Endothelial cell of umbilical vein (primary cell): ENCODE results near the gene CD276. TPM values are rescaled to one million over a fixed set of nuclear protein-coding genes. Genes with fewer than 3 reads are reported as not detected.

Experiments used
- BruUV-seq: library from RNA; stranded (reverse); fragments of 400-500 nt; replicated peaks from 2 replicates; lab custom pipeline; 2021; lab: Mats Ljungman, UMichigan
- CTCF ChIA-PET: fragments of 300-600, 350-600 bp; sonication (Branson Sonifier 250); formaldehyde crosslinking; loops from one replicate; lab custom pipeline; 2021; ENCODE audit warnings: antibody characterized with exemption, inconsistent platforms; lab: Charles Lee
- POLR2A ChIA-PET: fragments of 300-600, 350-600 bp; sonication (Branson Sonifier 250); formaldehyde crosslinking; loops from one replicate; lab custom pipeline; 2021; ENCODE audit warnings: antibody characterized with exemption, inconsistent platforms; lab: Charles Lee
- DNase-seq: peaks from one replicate; pipeline ENCODE4 v3.0.0-alpha.2; 2011; ENCODE audit warnings: low read depth, low spot score
- FAIRE-seq: peaks from 2 replicates; lab custom pipeline; 2011; peaks lifted over from hg19 to GRCh38; lab: Jason Lieb, UNC
- H2AFZ ChIP-seq: 2 replicates; pipeline ENCODE4 v1.6.0; 2012; ENCODE audit warnings: low read depth, low read length, control low read depth, inconsistent platforms
- H3K27ac ChIP-seq: 2 replicates; pipeline ENCODE4 v1.5.1; 2011; ENCODE audit warnings: low read depth, mild to moderate bottlenecking, control low read depth, low read length, moderate library complexity; ENCODE audit not compliant: insufficient read depth
- H3K27me3 ChIP-seq, 2 experiments: 2 replicates each; pipeline versions ENCODE4 v1.6.0 to v1.6.1; 2011; ENCODE audit warnings: low read length in 2 of 2, mixed read lengths in 1 of 2; ENCODE audit not compliant: control insufficient read depth in 2 of 2, insufficient read depth in 2 of 2
- H3K36me3 ChIP-seq, 2 experiments: 2 replicates in 1 of 2; 3 replicates in 1 of 2; pipeline ENCODE4 v1.5.1; 2011; ENCODE audit warnings: low read length in 2 of 2, mild to moderate bottlenecking in 1 of 2, moderate library complexity in 1 of 2; ENCODE audit not compliant: control insufficient read depth in 2 of 2, insufficient read depth in 2 of 2; ENCODE audit errors: extremely low read depth in 1 of 2
- H3K4me1 ChIP-seq: 3 replicates; pipeline ENCODE4 v1.5.1; 2011; ENCODE audit warnings: mild to moderate bottlenecking, low read length; ENCODE audit not compliant: control insufficient read depth, insufficient read depth; ENCODE audit errors: extremely low read depth
- H3K4me2 ChIP-seq: 2 replicates; pipeline ENCODE4 v1.6.1; 2011; ENCODE audit warnings: low read length, control low read depth, mixed read lengths; ENCODE audit not compliant: insufficient read depth
- H3K4me3 ChIP-seq, 3 experiments: fragments of 200-600 bp in 1 of 3; sonication (generic), shearing (Covaris generic) in 1 of 3; replicated peaks in 1 of 3; 2 replicates each; pipeline ENCODE4 v1.5.1; 2011 to 2016; ENCODE audit warnings: control low read depth in 3 of 3, low read length in 3 of 3, mild to moderate bottlenecking in 2 of 3, inconsistent platforms in 1 of 3, low read depth in 1 of 3, moderate library complexity in 1 of 3; ENCODE audit not compliant: insufficient read depth in 1 of 3
- H3K79me2 ChIP-seq: 2 replicates; pipeline ENCODE4 v1.6.0; 2012; ENCODE audit warnings: low read length, inconsistent platforms; ENCODE audit not compliant: control insufficient read depth, insufficient read depth
- H3K9ac ChIP-seq: replicated peaks from 2 replicates; pipeline ENCODE3; 2011; ENCODE audit warnings: low read length, control low read depth; ENCODE audit not compliant: insufficient read depth; ENCODE audit errors: extremely low read depth
- H3K9me1 ChIP-seq: replicated peaks from 3 replicates; pipeline ENCODE4 v1.6.0; 2011; ENCODE audit warnings: mild to moderate bottlenecking, low read length; ENCODE audit not compliant: control insufficient read depth, insufficient read depth; ENCODE audit errors: extremely low read depth
- H3K9me3 ChIP-seq: replicated peaks from 2 replicates; pipeline ENCODE4 v1.5.1; 2012; ENCODE audit warnings: low read length, inconsistent platforms; ENCODE audit not compliant: control insufficient read depth, insufficient read depth
- H4K20me1 ChIP-seq: replicated peaks from 2 replicates; pipeline ENCODE3; 2011; ENCODE audit warnings: mild to moderate bottlenecking, low read length; ENCODE audit not compliant: control insufficient read depth, insufficient read depth; ENCODE audit errors: extremely low read depth
- EZH2 ChIP-seq: IDR thresholded peaks from 2 replicates; pipeline ENCODE4 v1.6.1; 2012; ENCODE audit warnings: borderline replicate concordance, low read depth, mild to moderate bottlenecking, moderate library complexity, low read length, inconsistent platforms; ENCODE audit not compliant: severe bottlenecking
- FOS ChIP-seq: IDR thresholded peaks from 2 replicates; pipeline ENCODE4 v1.6.1; 2011; ENCODE audit warnings: mild to moderate bottlenecking, low read length, moderate library complexity, borderline replicate concordance; ENCODE audit not compliant: insufficient read depth
- GATA2 ChIP-seq: IDR thresholded peaks from 2 replicates; pipeline ENCODE4 v1.7.0; 2011; ENCODE audit warnings: low read depth, mild to moderate bottlenecking, moderate library complexity, mixed read lengths, low read length; ENCODE audit not compliant: insufficient read length, insufficient read depth
- JUN ChIP-seq: IDR thresholded peaks from 2 replicates; pipeline ENCODE4 v1.6.1; 2011; ENCODE audit warnings: borderline replicate concordance, low read depth; ENCODE audit not compliant: insufficient read length, insufficient read depth
- MYC ChIP-seq: IDR thresholded peaks from one replicate; pipeline ENCODE4 v1.6.1; 2011; ENCODE audit warnings: mild to moderate bottlenecking, low read depth, low read length
- POLR2A ChIP-seq: IDR thresholded peaks from 2 replicates; pipeline ENCODE4 v1.6.1; 2012; ENCODE audit warnings: low read depth, mild to moderate bottlenecking, control low read depth, low read length
- POLR2AphosphoS5 ChIP-seq: IDR thresholded peaks from 2 replicates; pipeline ENCODE4 v1.6.1; 2012; ENCODE audit warnings: low read depth, mild to moderate bottlenecking, control low read depth, low read length, moderate library complexity; ENCODE audit not compliant: insufficient read depth
- dilution Hi-C: fragments of 300-500 bp; cut with MboI; formaldehyde crosslinking; loops from one replicate; pipeline ENCODE4 v1.15.0; 2019; ENCODE audit warnings: low sequenced_read_pairs; ENCODE audit not compliant: extremely low pct_ligation_motif_present
- intact Hi-C: fragments of 100-400 bp; cut with micrococcal nuclease; formaldehyde crosslinking; loops from one replicate; pipeline ENCODE4 v1.10.0; 2022
- polyA plus RNA-seq, 4 experiments: library from polyadenylated mRNA; depleted of rRNA in 3 of 4; stranded (reverse) in 3 of 4; unstranded in 1 of 4; fragments of >200 nt; gene quantifications; 2 replicates each; pipeline versions ENCODE4 v1.2.1 to v1.2.3, GENCODE V29; 2011 to 2012; ENCODE audit warnings: missing spikeins in 1 of 4
- total RNA-seq: library from RNA; stranded (reverse); gene quantifications from 2 replicates; pipeline ENCODE4 v1.2.3, GENCODE V29; 2021
- TF ChIP-seq, protein P1 (sequence below): IDR thresholded peaks from 2 replicates; pipeline ENCODE4 v1.6.1; 2011; ENCODE audit not compliant: insufficient read depth, insufficient read length
- TF ChIP-seq, protein P2 (sequence below), 2 donors: IDR thresholded peaks; 1 replicate in 1 of 2; 2 replicates in 1 of 2; pipeline ENCODE4 v1.5.1; 2011; ENCODE audit warnings: low read length in 2 of 2, mild to moderate bottlenecking in 2 of 2, moderate library complexity in 2 of 2, control low read depth in 1 of 2, inconsistent platforms in 1 of 2, low read depth in 1 of 2; ENCODE audit not compliant: insufficient read depth in 1 of 2; ENCODE audit errors: extremely low read depth in 1 of 2

The CD276 gene
- total and polyA plus RNA-seq, 2 donors (not counting 3 experiments of a cell fraction or from before 2014, with no cell fraction given) = 73.6 to 85.7 TPM

DNA sequence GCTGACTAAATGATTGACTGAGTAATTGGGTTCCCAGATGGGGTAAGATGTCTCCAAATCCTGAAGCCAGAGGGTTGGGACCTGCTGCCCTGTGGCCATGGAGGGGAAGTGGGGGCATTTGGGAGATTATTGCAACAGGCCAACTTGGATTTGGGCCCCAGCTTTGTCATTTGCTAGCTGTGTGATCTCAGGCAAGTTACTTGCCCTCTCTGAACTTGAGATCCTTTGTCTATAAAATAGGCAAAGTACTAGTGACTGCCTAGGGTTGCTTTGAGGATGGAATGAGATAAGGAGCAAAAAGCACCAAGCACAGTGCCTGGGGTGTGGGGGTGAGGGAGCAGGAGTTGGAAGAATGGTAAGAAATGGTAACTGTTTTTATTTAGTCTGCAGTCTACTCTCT is 73.4 kb downstream of the CD276 start:
- no peak overlapping the region for H3K27ac ChIP-seq
- no peak overlapping the region for H3K4me3 ChIP-seq
- peaks cover 21 to 30% of the 10 kb centered on the region in 2 experiments for H3K27me3 ChIP-seq
- no peaks in the 10 kb centered on the region for H3K36me3 ChIP-seq
- dilution Hi-C loops = no loop called here
- intact Hi-C loops = no loop called here
- DNase-seq (no peak), FAIRE-seq (no peak)
- no TSS peak for BruUV-seq
- H3K79me2 ChIP-seq = no peaks in the 10 kb centered on the region
- CTCF ChIA-PET = interaction anchor here (1.1 kb wide), 1 partner anchor 10 kb away, joined by 3 read pairs; no protein-coding TSS in a partner anchor
- no peaks in the 10 kb centered on the region for H3K4me1 ChIP-seq
- no peak overlapping the region for H3K4me2 ChIP-seq
- H3K9ac ChIP-seq = no peak overlapping the region
- POLR2A ChIA-PET = no interaction called here
- no peaks in the 10 kb centered on the region for H3K9me3 ChIP-seq
- H2AFZ ChIP-seq = no peak overlapping the region
- no peaks in the 10 kb centered on the region for H4K20me1 ChIP-seq
- no peaks in the 10 kb centered on the region for H3K9me1 ChIP-seq
- TF ChIP-seq, protein P1, sequence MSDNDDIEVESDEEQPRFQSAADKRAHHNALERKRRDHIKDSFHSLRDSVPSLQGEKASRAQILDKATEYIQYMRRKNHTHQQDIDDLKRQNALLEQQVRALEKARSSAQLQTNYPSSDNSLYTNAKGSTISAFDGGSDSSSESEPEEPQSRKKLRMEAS = no peak
- TF ChIP-seq EZH2 = no peak
- TF ChIP-seq JUN = no peak
- TF ChIP-seq, protein P2, sequence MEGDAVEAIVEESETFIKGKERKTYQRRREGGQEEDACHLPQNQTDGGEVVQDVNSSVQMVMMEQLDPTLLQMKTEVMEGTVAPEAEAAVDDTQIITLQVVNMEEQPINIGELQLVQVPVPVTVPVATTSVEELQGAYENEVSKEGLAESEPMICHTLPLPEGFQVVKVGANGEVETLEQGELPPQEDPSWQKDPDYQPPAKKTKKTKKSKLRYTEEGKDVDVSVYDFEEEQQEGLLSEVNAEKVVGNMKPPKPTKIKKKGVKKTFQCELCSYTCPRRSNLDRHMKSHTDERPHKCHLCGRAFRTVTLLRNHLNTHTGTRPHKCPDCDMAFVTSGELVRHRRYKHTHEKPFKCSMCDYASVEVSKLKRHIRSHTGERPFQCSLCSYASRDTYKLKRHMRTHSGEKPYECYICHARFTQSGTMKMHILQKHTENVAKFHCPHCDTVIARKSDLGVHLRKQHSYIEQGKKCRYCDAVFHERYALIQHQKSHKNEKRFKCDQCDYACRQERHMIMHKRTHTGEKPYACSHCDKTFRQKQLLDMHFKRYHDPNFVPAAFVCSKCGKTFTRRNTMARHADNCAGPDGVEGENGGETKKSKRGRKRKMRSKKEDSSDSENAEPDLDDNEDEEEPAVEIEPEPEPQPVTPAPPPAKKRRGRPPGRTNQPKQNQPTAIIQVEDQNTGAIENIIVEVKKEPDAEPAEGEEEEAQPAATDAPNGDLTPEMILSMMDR (IDR thresholded peaks at IDR 0.05; ENCODE audit: extremely low read depth in 1 of 2, insufficient read depth in 1 of 2, low read depth in 1 of 2, low read length in 2 of 2) = no peak
- no peak for TF ChIP-seq POLR2A
- no peak for TF ChIP-seq MYC
- no peak for TF ChIP-seq POLR2AphosphoS5
- TF ChIP-seq GATA2 = no peak
- no peak for TF ChIP-seq FOS
